ENCODE data around the gene GP1BB. TPM values are rescaled to one million over a fixed set of nuclear protein-coding genes. Genes with fewer than 3 reads are reported as not detected.

The GP1BB gene
- total RNA-seq, 1 donor from 2014 or later: 4.6 TPM

DNA sequence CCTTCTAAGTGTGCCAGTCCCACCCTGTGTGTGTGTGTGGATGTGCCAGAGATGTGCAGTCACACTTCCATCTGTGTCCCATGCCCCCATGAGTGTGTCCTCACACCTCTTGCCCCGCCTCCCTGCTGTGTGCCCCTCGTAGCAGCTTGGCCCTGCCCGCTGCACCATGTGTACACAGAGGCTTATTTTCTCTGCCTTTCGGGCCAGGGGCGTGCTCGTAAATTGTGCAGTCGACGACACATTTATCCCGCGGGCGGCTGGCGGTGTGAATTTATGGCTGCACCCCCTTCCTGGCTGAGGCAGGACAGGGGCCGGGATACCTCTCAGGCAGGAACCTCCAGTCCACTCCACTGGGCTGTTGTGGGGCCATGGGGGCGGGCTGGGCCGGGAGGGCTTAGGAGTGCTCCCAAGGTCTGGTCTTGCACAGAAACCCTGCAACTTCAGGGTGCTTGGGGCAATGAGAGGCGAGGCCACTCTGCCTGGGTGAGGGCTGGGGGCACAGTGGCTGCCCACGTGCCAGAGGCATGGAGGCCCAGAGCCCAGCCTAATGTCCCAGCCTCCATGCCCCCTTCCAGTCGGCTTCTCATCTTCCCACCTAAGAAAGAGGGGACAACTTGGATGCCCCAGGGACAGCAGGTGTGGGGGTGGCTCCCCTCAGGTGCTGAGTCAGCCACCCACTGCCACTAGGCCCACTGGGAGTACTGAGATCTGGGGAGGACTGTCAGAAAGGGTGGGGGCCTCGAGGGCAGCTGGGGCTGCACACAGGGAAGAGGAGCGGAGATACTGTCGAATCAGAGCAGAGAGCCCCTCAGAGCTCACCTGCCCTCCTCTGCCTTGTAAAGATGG, 12.5 kb downstream of the GP1BB start:
- H3K4me1 Mint-ChIP-seq: no peaks in the 10 kb centered on the region
- H3K27ac Mint-ChIP-seq (ENCODE audit: unreplicated experiment): no peak overlapping the region
- TF ChIP-seq, protein P1, sequence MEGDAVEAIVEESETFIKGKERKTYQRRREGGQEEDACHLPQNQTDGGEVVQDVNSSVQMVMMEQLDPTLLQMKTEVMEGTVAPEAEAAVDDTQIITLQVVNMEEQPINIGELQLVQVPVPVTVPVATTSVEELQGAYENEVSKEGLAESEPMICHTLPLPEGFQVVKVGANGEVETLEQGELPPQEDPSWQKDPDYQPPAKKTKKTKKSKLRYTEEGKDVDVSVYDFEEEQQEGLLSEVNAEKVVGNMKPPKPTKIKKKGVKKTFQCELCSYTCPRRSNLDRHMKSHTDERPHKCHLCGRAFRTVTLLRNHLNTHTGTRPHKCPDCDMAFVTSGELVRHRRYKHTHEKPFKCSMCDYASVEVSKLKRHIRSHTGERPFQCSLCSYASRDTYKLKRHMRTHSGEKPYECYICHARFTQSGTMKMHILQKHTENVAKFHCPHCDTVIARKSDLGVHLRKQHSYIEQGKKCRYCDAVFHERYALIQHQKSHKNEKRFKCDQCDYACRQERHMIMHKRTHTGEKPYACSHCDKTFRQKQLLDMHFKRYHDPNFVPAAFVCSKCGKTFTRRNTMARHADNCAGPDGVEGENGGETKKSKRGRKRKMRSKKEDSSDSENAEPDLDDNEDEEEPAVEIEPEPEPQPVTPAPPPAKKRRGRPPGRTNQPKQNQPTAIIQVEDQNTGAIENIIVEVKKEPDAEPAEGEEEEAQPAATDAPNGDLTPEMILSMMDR (conservative IDR thresholded peaks at IDR 0.05): no peak
- DNase-seq (ENCODE audit: low read depth, low spot score): no peak
- no peaks in the 10 kb centered on the region for H3K27me3 Mint-ChIP-seq (ENCODE audit: low read depth)
- no peaks in the 10 kb centered on the region for H3K9me3 Mint-ChIP-seq
- H3K4me3 Mint-ChIP-seq: no peak overlapping the region
- no peaks in the 10 kb centered on the region for H3K36me3 Mint-ChIP-seq (ENCODE audit: low read depth)

DNA sequence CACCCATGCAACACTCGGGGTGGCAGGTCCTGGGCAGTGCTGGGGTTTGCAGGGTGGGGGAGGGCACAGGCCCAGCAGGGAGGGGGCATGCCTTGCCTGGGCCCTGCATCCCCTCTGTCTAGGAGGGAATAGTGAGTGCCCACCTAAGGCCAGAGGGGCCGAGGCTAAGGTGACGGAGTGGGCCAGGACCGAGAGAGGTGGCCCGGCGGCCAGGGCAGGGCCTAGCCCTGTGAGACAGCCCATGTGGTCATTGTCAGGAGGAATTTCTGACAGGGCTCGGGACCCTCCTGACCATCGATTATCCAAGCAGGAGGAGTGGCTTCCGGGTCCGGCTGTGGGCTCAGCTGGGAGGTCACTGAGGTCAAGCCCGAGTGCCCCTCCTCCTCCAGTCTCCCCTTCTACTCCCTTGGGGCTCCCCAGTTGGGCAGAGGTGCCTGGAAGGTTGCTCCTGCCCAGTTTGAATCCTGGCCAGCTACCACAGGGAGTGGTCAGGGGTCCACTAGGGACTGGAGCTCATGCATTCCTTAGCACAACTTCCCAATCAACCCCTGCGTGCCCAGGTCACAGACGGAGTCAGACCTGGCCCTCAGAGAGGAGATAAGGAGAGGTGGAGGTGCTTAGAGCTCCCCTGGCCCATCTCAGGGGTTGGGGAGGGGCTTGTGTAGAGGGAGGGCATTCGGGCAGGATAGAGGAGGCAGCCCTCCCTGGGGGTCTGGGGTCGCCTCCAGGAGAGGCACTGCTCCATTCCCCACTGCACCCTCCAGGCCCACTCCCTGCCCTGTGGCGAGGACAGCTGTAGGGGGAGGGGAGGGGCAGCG, 14.7 kb downstream of the GP1BB start:
- H3K36me3 Mint-ChIP-seq (ENCODE audit: low read depth): no peaks in the 10 kb centered on the region
- H3K27ac Mint-ChIP-seq (ENCODE audit: unreplicated experiment): no peak overlapping the region
- H3K4me1 Mint-ChIP-seq: no peaks in the 10 kb centered on the region
- no peak for DNase-seq (ENCODE audit: low read depth, low spot score)
- H3K9me3 Mint-ChIP-seq: no peaks in the 10 kb centered on the region
- TF ChIP-seq, protein P1 (conservative IDR thresholded peaks at IDR 0.05): no peak
- H3K4me3 Mint-ChIP-seq: no peak overlapping the region
- no peaks in the 10 kb centered on the region for H3K27me3 Mint-ChIP-seq (ENCODE audit: low read depth)

DNA sequence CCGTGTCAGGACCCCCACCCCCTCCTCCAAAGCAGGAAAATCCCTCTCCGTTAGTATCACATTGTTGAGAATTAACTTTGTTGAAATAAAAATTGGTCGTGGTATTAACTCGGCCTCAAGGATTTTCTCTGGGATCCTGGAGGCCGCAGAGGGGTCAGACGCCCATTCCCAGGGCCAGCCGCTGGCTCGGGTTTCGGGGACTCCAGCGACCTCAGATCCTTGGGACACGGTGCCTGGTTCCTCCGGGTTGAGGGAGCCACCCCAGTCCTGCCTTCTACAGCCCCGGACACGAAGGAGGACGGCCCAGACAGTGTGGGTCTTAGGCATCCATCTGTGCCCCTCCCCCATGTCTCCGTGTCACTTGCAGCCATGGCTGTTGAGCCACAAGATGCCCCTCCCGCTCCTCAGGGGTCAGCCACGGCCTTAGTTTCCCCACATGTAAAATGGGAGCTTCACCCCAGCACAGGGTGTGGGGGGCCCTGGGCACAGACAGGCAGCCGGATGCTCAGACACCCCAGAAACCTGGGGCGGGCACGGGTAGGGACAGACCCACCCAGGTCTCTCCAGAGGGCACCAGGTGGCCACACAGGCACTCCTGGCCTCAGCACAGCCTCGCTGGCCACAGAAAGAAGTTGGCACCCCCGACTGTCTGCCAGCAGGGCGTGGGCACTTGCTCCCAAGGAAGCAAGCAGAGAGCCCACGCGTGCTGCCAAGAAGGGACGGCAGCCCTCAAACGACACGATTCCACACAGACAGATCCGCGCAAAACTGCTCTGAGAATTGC, 15.5 kb downstream of the GP1BB start:
- Mint-ChIP-seq H3K9me3 (no peaks in the 10 kb centered on the region), H3K27ac (ENCODE audit: unreplicated experiment) (no peak overlapping the region), H3K27me3 (ENCODE audit: low read depth) (no peaks in the 10 kb centered on the region), H3K4me3 (no peak overlapping the region), H3K4me1 (no peaks in the 10 kb centered on the region), H3K36me3 (ENCODE audit: low read depth) (no peaks in the 10 kb centered on the region)
- DNase-seq (ENCODE audit: low read depth, low spot score): no peak
- TF ChIP-seq, protein P1 (conservative IDR thresholded peaks at IDR 0.05): no peak

DNA sequence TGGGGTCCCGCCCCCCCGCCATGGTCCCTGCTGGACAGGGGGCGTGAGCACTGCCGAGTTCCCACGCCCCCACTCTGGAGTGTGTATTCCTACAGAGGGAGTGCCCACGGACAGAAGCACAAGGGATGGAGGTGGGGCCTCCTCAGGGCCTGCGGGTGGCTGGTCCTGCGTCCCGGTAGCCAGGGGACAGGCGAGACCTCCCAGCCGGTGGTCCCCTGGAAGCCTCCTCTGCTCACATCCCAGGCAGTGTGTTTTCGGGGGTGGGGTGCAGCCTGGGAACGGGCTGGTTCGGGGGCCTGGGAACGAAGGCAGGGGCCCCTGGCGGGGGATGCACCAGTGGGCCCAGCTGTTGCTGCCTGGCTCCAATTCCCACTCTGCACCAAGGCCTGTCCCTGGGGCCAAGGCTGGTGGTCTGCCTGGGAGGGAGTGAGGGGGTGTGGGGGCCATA, 16.1 kb downstream of the GP1BB start:
- TF ChIP-seq, protein P1 (conservative IDR thresholded peaks at IDR 0.05): no peak
- H3K4me1 Mint-ChIP-seq: no peaks in the 10 kb centered on the region
- no peaks in the 10 kb centered on the region for H3K9me3 Mint-ChIP-seq

DNA sequence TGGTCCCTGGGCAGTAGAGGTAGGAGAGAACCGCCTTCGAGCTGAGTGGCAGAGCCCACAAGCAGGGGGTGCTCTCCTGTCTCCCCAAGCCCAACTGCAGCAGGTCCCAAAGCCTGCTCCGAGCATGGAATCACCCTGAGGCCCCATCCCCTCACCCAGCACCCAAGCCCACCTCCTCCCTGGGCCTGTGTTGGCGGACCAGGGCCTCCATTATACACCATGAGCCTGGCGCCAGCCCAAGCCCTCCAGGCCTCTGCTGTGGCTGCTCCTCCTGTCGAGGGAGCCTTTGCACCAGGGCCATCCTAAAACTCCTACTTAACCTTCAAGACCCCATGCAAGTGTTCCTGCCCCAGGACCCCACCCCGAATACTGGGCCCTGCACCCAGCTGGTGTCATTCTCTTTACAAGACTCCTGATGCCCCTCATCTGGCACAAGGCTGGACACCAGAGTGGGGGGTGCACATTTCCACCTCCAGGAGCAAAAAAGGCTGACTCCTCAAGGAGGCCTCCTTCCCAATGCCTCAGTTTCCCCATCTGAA, 16.6 kb downstream of the GP1BB start:
- Mint-ChIP-seq H3K9me3 (no peaks in the 10 kb centered on the region), H3K4me3 (no peak overlapping the region), H3K27me3 (ENCODE audit: low read depth) (no peaks in the 10 kb centered on the region), H3K27ac (ENCODE audit: unreplicated experiment) (no peak overlapping the region), H3K4me1 (no peaks in the 10 kb centered on the region), H3K36me3 (ENCODE audit: low read depth) (no peaks in the 10 kb centered on the region)
- DNase-seq (ENCODE audit: low read depth, low spot score): no peak
- TF ChIP-seq, protein P1 (conservative IDR thresholded peaks at IDR 0.05): no peak

More for the DNA sequence above, 16.1 kb downstream of the GP1BB start:
- Mint-ChIP-seq H3K36me3 (ENCODE audit: low read depth) (no peaks in the 10 kb centered on the region), H3K4me3 (no peak overlapping the region), H3K27me3 (ENCODE audit: low read depth) (no peaks in the 10 kb centered on the region), H3K27ac (ENCODE audit: unreplicated experiment) (no peak overlapping the region)
- DNase-seq (ENCODE audit: low read depth, low spot score): no peak
